Ureter (tissue), 1 donor: Measurements from ENCODE around the gene SLC17A8. TPM values are rescaled to one million over a fixed set of nuclear protein-coding genes. Genes with fewer than 3 reads are reported as not detected.

Source experiments
- total RNA-seq: library from RNA; stranded (reverse); gene quantifications from one replicate; pipeline ENCODE4 v1.2.4, GENCODE V29; 2023
- donor health status: DM: yes; HTN: yes; CAD: no.

Gene SLC17A8
- total RNA-seq, 1 donor from 2014 or later: 0.34 TPM

Other genes with a start within 250 kb of the SLC17A8 start
- 25.6 TPM for gene BLTP3B, start 214.2 kb upstream of the SLC17A8 start, total RNA-seq
- 33.1 TPM for gene ACTR6, start 156.3 kb upstream of the SLC17A8 start, total RNA-seq
- gene DEPDC4, start 90.0 kb upstream of the SLC17A8 start, total RNA-seq: 1.4 TPM
- gene SCYL2, start 89.9 kb upstream of the SLC17A8 start, total RNA-seq: 48.2 TPM
- gene NR1H4, start 116.8 kb downstream of the SLC17A8 start, total RNA-seq: 7.0 TPM
- gene GAS2L3, start 216.6 kb downstream of the SLC17A8 start, total RNA-seq: 6.0 TPM